HEK293 (cell line): ENCODE results near the gene TNFAIP3.

Experiments used
- CTCF ChIA-PET: fragments of 350-600 bp; formaldehyde crosslinking; extraction: SDS; loops from one replicate; lab custom pipeline; 2021; ENCODE audit warnings: antibody characterized with exemption; lab: Yijun Ruan, JAX
- POLR2A ChIA-PET: fragments of 300-600 bp; formaldehyde crosslinking; extraction: SDS; loops from one replicate; lab custom pipeline; 2020; ENCODE audit warnings: antibody characterized with exemption, inconsistent platforms; lab: Yijun Ruan, JAX
- H3K27ac ChIP-seq: fragments of 200-500 bp; sonication (Bioruptor generic); 2 replicates; pipeline ENCODE4 v1.5.1; 2014; ENCODE audit warnings: low read depth, low read length, control low read depth, inconsistent platforms; ENCODE audit errors: extremely low read depth
- H3K36me3 ChIP-seq, 2 experiments: fragments of 200-500 bp in 1 of 2; sonication (Bioruptor generic) in 1 of 2; 1 replicate in 1 of 2; 2 replicates in 1 of 2; pipeline ENCODE4 v1.5.1; 2014 to 2017; ENCODE audit warnings: inconsistent platforms in 2 of 2, low read length in 2 of 2; ENCODE audit not compliant: control insufficient read depth in 2 of 2, insufficient read depth in 1 of 2
- H3K4me1 ChIP-seq: fragments of 200-500 bp; sonication (Bioruptor generic); 2 replicates; pipeline ENCODE4 v1.5.1; 2014; ENCODE audit warnings: mild to moderate bottlenecking, low read length, inconsistent platforms; ENCODE audit not compliant: control insufficient read depth, insufficient read depth
- H3K4me3 ChIP-seq: 2 replicates; pipeline ENCODE4 v1.5.1; 2011; ENCODE audit warnings: low read depth, mild to moderate bottlenecking, control low read depth, low read length, moderate library complexity
- H3K9me3 ChIP-seq: fragments of 200-500 bp; sonication (Bioruptor generic); 2 replicates; pipeline ENCODE4 v1.5.1; 2014; ENCODE audit warnings: low read depth, low read length, inconsistent platforms; ENCODE audit not compliant: control insufficient read depth, insufficient read depth
- FEZF1 ChIP-seq: fragments of 450-650 bp; formaldehyde crosslinking; IDR thresholded peaks from 2 replicates; pipeline ENCODE4 v1.5.1; 2016; ENCODE audit warnings: missing biosample characterization, missing genetic modification characterization
- MZF1 ChIP-seq: fragments of 450-650 bp; formaldehyde crosslinking; IDR thresholded peaks from 2 replicates; pipeline ENCODE4 v1.5.1; 2017; ENCODE audit warnings: missing biosample characterization, missing genetic modification characterization, borderline replicate concordance
- PRDM2 ChIP-seq: fragments of 450-650 bp; formaldehyde crosslinking; IDR thresholded peaks from 2 replicates; pipeline ENCODE4 v1.5.1; 2016; ENCODE audit warnings: missing biosample characterization, missing genetic modification characterization, borderline replicate concordance
- ZNF248 ChIP-seq: fragments of 450-650 bp; formaldehyde crosslinking; IDR thresholded peaks from 2 replicates; pipeline ENCODE4 v1.5.1; 2017; ENCODE audit warnings: missing biosample characterization, missing genetic modification characterization
- ZNF391 ChIP-seq: fragments of 450-650 bp; formaldehyde crosslinking; IDR thresholded peaks from 2 replicates; pipeline ENCODE4 v1.5.1; 2016; ENCODE audit warnings: low read depth, missing biosample characterization, missing genetic modification characterization, borderline replicate concordance
- ZNF473 ChIP-seq: fragments of 450-650 bp; formaldehyde crosslinking; IDR thresholded peaks from 2 replicates; pipeline ENCODE4 v1.5.1; 2017; ENCODE audit warnings: missing biosample characterization, missing genetic modification characterization
- ZNF48 ChIP-seq: fragments of 450-650 bp; formaldehyde crosslinking; IDR thresholded peaks from 2 replicates; pipeline ENCODE4 v1.5.1; 2016; ENCODE audit warnings: missing biosample characterization, missing genetic modification characterization
- ZNF585B ChIP-seq: fragments of 450-650 bp; formaldehyde crosslinking; IDR thresholded peaks from 2 replicates; pipeline ENCODE4 v1.5.1; 2016; ENCODE audit warnings: missing biosample characterization, missing genetic modification characterization
- TF ChIP-seq, protein P1 (sequence below): fragments of 450-650 bp; formaldehyde crosslinking; IDR thresholded peaks from 2 replicates; pipeline ENCODE4 v1.5.1; 2016; ENCODE audit warnings: missing biosample characterization, missing genetic modification characterization

The TNFAIP3 gene

GRCh38 chr6:137849981-137850714 is 16.9 kb upstream of the TNFAIP3 start:
- H3K27ac ChIP-seq = no peak overlapping the region
- peaks cover 11% of the 10 kb centered on the region; the same call in 1 of the 2 replicates for H3K4me1 ChIP-seq
- TF ChIP-seq ZNF473 (tag by site-specific recombination) = no peak
- 0 out of 2 replicates have a peak, but pooled peaks have one; percentile 17 for TF ChIP-seq MZF1
- H3K4me3 ChIP-seq = no peak overlapping the region
- H3K9me3 ChIP-seq = no peaks in the 10 kb centered on the region
- H3K36me3 ChIP-seq = no peaks in the 10 kb centered on the region
- CTCF ChIA-PET = interaction anchor here (0.9 kb wide), 1 partner anchor 94 kb away, joined by 5 read pairs; no protein-coding TSS in a partner anchor
- POLR2A ChIA-PET = interaction anchor here (0.6 kb wide), 1 partner anchor 89 kb away, joined by 3 read pairs; no protein-coding TSS in a partner anchor

- Histone ChIP-seq H3K36me3 (no peaks in the 10 kb centered on the region), H3K4me1 (peaks cover 11% of the 10 kb centered on the region; the same call in 1 of the 2 replicates), H3K27ac (no peak overlapping the region), H3K4me3 (no peak overlapping the region)
- ChIA-PET POLR2A (no interaction called here), CTCF (interaction anchor here (0.7 to 1.3 kb wide), 6 partner anchors 9 to 153 kb away, joined by 3 to 8 read pairs (median 3); partner anchors contain the start of gene TNFAIP3)
- TF ChIP-seq FEZF1 (tag by site-specific recombination) (no peak), ZNF391 (no peak)
- TF ChIP-seq, all 188 proteins: peak for 0
- H3K9me3 ChIP-seq = no peaks in the 10 kb centered on the region
Measured at GRCh38 chr6:137850816-137851602, 16.1 kb upstream of the TNFAIP3 start.

GRCh38 chr6:137851669-137852068 is 15.4 kb upstream of the TNFAIP3 start:
- H3K9me3 ChIP-seq = no peaks in the 10 kb centered on the region
- CTCF ChIA-PET = interaction anchor here (0.7 to 1.3 kb wide), 6 partner anchors 9 to 153 kb away, joined by 3 to 8 read pairs (median 3); partner anchors contain the start of gene TNFAIP3
- TF ChIP-seq, protein P1, sequence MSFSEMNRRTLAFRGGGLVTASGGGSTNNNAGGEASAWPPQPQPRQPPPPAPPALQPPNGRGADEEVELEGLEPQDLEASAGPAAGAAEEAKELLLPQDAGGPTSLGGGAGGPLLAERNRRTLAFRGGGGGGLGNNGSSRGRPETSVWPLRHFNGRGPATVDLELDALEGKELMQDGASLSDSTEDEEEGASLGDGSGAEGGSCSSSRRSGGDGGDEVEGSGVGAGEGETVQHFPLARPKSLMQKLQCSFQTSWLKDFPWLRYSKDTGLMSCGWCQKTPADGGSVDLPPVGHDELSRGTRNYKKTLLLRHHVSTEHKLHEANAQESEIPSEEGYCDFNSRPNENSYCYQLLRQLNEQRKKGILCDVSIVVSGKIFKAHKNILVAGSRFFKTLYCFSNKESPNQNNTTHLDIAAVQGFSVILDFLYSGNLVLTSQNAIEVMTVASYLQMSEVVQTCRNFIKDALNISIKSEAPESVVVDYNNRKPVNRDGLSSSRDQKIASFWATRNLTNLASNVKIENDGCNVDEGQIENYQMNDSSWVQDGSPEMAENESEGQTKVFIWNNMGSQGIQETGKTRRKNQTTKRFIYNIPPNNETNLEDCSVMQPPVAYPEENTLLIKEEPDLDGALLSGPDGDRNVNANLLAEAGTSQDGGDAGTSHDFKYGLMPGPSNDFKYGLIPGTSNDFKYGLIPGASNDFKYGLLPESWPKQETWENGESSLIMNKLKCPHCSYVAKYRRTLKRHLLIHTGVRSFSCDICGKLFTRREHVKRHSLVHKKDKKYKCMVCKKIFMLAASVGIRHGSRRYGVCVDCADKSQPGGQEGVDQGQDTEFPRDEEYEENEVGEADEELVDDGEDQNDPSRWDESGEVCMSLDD (tag by site-specific recombination) = no peak
- no peak for TF ChIP-seq ZNF48 (tag by site-specific recombination)
- TF ChIP-seq ZNF585B (tag by site-specific recombination) = no peak
- no peak for TF ChIP-seq ZNF248 (tag by site-specific recombination)
- TF ChIP-seq PRDM2 (tag by site-specific recombination) = no peak
- H3K4me1 ChIP-seq = peaks cover 11% of the 10 kb centered on the region; the same call in 1 of the 2 replicates
- no peak overlapping the region for H3K27ac ChIP-seq
- POLR2A ChIA-PET = no interaction called here
- H3K4me3 ChIP-seq = no peak overlapping the region
- no peaks in the 10 kb centered on the region for H3K36me3 ChIP-seq
